ENCODE data around the gene NAPB. TPM values are rescaled to one million over a fixed set of nuclear protein-coding genes. Genes with fewer than 3 reads are reported as not detected.
A peak's percentile ranks its signal among the peaks of the same experiment; 100 is the strongest.

Gene NAPB
- total and polyA plus RNA-seq, 10 of the 15 experiments (the other 5 are each of a cell fraction or from before 2014, with no cell fraction given), result 2.1 to 15.9 (median 7.2) TPM

DNA sequence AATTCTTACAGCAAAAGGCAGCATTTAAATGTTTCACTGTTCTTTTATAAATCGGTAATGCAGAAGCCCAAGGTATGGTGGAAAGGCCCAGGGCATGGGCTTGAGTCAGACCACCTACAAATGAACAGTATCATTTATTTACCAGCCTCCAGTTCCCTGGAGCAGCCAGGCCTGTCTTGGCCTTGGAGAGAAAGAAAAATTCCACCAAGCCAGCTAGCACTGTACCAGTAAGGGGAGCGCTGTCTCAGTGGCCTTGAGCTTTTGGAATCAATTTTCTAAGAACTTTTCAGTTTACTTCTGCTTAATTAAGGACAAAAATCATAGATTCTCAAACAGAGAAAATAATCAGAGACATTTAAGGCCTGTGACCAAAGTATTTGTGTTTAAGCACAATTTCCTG lies 12.3 kb downstream of the NAPB start:
- H3K9ac ChIP-seq (ENCODE audit: control insufficient read depth, insufficient read depth, low read length), result peak overlapping the region; percentile 0; the same call in 1 of the 2 replicates
- H3K4me3 ChIP-seq, result no peak overlapping the region
- no peaks in the 10 kb centered on the region for H3K9me3 ChIP-seq (replicated peaks; ENCODE audit: control insufficient read depth, insufficient read depth, low read length)
- FAIRE-seq (no peak), ATAC-seq (no peak), DNase-seq (ENCODE audit: low read depth, low spot score) (no peak)
- ChIA-PET RAD21 (ENCODE audit: unreplicated experiment) (interaction anchor here (1.2 kb wide), 1 partner anchor 9 kb away, joined by 5 read pairs; no protein-coding TSS in a partner anchor), SMC1A (ENCODE audit: uncharacterized antibody, unreplicated experiment) (interaction anchor here (0.9 to 1.8 kb wide), 3 partner anchors 9 to 322 kb away, joined by 4 to 10 read pairs (median 7); partner anchors contain the start of gene CD93), POLR2A (interaction anchor here (0.5 to 2.0 kb wide), 3 partner anchors 10 to 27 kb away, joined by 3 to 12 read pairs (median 4); no protein-coding TSS in a partner anchor), CTCF (interaction anchor here (2.3 kb wide), 1 partner anchor 13 kb away, joined by 7 read pairs; the partner anchor contains the start of gene NAPB)
- H3K4me1 ChIP-seq (ENCODE audit: control insufficient read depth, insufficient read depth, low read length), result peaks cover 19% of the 10 kb centered on the region
- no peaks in the 10 kb centered on the region for H3K27me3 ChIP-seq (replicated peaks in 1 of 2; ENCODE audit: control insufficient read depth in 2 of 2, insufficient read depth in 2 of 2, low read length in 1 of 2)
- TF ChIP-seq TAF1 (IDR thresholded peaks at IDR 0.05; ENCODE audit: borderline replicate concordance, low read depth, low read length) (no peak), ZNF24 (IDR thresholded peaks at IDR 0.05) (no peak), HDGF (IDR thresholded peaks at IDR 0.05) (no peak), IKZF1 (conservative IDR thresholded peaks at IDR 0.05) (no peak), MXI1 (IDR thresholded peaks at IDR 0.05; ENCODE audit: low read depth, low read length) (no peak), DPF2 (IDR thresholded peaks at IDR 0.05) (no peak), MYB (IDR thresholded peaks at IDR 0.05; ENCODE audit: borderline replicate concordance, low read depth, low read length) (no peak), STAT3 (IDR thresholded peaks at IDR 0.05; ENCODE audit: low read depth, low read length) (no peak), FOS (IDR thresholded peaks at IDR 0.05; ENCODE audit: borderline replicate concordance, extremely low read depth, insufficient read length) (no peak), PAX5 (IDR thresholded peaks at IDR 0.05; ENCODE audit: borderline replicate concordance, low read depth, low read length) (no peak), CHD4 (IDR thresholded peaks at IDR 0.05) (no peak), POLR2AphosphoS5 (IDR thresholded peaks at IDR 0.05; ENCODE audit: low read length) (no peak), SPI1 (IDR thresholded peaks at IDR 0.05; ENCODE audit: borderline replicate concordance, insufficient read depth, low read depth, low read length) (no peak), ZSCAN29 (IDR thresholded peaks at IDR 0.05) (no peak), SMAD5 (IDR thresholded peaks at IDR 0.05; ENCODE audit: low read depth) (no peak), ETV6 (conservative IDR thresholded peaks at IDR 0.05 in 1 of 2, IDR thresholded peaks at IDR 0.05 in 1 of 2; ENCODE audit: borderline replicate concordance in 1 of 2, low read depth in 1 of 2) (no peak), ZNF217 (IDR thresholded peaks at IDR 0.05) (no peak), NFYB (IDR thresholded peaks at IDR 0.05; ENCODE audit: insufficient read depth, low read depth, low read length) (no peak)
- TF ChIP-seq, protein P1, sequence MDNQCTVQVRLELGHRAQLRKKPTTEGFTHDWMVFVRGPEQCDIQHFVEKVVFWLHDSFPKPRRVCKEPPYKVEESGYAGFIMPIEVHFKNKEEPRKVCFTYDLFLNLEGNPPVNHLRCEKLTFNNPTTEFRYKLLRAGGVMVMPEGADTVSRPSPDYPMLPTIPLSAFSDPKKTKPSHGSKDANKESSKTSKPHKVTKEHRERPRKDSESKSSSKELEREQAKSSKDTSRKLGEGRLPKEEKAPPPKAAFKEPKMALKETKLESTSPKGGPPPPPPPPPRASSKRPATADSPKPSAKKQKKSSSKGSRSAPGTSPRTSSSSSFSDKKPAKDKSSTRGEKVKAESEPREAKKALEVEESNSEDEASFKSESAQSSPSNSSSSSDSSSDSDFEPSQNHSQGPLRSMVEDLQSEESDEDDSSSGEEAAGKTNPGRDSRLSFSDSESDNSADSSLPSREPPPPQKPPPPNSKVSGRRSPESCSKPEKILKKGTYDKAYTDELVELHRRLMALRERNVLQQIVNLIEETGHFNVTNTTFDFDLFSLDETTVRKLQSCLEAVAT (IDR thresholded peaks at IDR 0.05), result no peak
- TF ChIP-seq, protein P2, sequence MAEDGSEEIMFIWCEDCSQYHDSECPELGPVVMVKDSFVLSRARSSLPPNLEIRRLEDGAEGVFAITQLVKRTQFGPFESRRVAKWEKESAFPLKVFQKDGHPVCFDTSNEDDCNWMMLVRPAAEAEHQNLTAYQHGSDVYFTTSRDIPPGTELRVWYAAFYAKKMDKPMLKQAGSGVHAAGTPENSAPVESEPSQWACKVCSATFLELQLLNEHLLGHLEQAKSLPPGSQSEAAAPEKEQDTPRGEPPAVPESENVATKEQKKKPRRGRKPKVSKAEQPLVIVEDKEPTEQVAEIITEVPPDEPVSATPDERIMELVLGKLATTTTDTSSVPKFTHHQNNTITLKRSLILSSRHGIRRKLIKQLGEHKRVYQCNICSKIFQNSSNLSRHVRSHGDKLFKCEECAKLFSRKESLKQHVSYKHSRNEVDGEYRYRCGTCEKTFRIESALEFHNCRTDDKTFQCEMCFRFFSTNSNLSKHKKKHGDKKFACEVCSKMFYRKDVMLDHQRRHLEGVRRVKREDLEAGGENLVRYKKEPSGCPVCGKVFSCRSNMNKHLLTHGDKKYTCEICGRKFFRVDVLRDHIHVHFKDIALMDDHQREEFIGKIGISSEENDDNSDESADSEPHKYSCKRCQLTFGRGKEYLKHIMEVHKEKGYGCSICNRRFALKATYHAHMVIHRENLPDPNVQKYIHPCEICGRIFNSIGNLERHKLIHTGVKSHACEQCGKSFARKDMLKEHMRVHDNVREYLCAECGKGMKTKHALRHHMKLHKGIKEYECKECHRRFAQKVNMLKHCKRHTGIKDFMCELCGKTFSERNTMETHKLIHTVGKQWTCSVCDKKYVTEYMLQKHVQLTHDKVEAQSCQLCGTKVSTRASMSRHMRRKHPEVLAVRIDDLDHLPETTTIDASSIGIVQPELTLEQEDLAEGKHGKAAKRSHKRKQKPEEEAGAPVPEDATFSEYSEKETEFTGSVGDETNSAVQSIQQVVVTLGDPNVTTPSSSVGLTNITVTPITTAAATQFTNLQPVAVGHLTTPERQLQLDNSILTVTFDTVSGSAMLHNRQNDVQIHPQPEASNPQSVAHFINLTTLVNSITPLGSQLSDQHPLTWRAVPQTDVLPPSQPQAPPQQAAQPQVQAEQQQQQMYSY (CRISPR knock-in tag; IDR thresholded peaks at IDR 0.05), result no peak
- H3K27ac ChIP-seq (ENCODE audit: control insufficient read depth, insufficient read depth), result no peak overlapping the region
- H3K36me3 ChIP-seq (ENCODE audit: control insufficient read depth in 2 of 2, insufficient read depth in 2 of 2, low read length in 1 of 2), result no peaks in the 10 kb centered on the region
- WGBS (ENCODE audit: insufficient coverage, insufficient replicate concordance, low lambda C conversion rate, missing lambda C conversion rate), result 74% methylated on average over 2 of the region's 2 CpGs
- intact Hi-C loops (cut with micrococcal nuclease; ENCODE audit: unreplicated experiment), result no loop called here
- H3K79me2 ChIP-seq (ENCODE audit: control insufficient read depth, insufficient read depth, low read length), result peaks cover 70% of the 10 kb centered on the region
- no peak overlapping the region for H2AFZ ChIP-seq (ENCODE audit: control insufficient read depth, low read depth, low read length)
- no TSS peak for BruUV-seq (replicated peaks)
- H4K20me1 ChIP-seq (ENCODE audit: control insufficient read depth, insufficient read depth), result no peaks in the 10 kb centered on the region
- in situ Hi-C loops (cut with MboI), result no loop called here
- peak overlapping the region; percentile 59 for H3K4me2 ChIP-seq (ENCODE audit: control insufficient read depth, insufficient read depth)

All from GM12878 (cell line).